C4-2B (cell line): Measurements from ENCODE around the gene TLX2.

ENCODE experiments used
- ZFX ChIP-seq: fragments of 450-650 bp; IDR thresholded peaks from 2 replicates; pipeline ENCODE4 v1.6.1; 2017
- TF ChIP-seq, protein P1 (sequence below): fragments of 450-650 bp; conservative IDR thresholded peaks from 2 replicates; pipeline ENCODE4 v1.5.1; 2017; ENCODE audit warnings: mild to moderate bottlenecking

DNA sequence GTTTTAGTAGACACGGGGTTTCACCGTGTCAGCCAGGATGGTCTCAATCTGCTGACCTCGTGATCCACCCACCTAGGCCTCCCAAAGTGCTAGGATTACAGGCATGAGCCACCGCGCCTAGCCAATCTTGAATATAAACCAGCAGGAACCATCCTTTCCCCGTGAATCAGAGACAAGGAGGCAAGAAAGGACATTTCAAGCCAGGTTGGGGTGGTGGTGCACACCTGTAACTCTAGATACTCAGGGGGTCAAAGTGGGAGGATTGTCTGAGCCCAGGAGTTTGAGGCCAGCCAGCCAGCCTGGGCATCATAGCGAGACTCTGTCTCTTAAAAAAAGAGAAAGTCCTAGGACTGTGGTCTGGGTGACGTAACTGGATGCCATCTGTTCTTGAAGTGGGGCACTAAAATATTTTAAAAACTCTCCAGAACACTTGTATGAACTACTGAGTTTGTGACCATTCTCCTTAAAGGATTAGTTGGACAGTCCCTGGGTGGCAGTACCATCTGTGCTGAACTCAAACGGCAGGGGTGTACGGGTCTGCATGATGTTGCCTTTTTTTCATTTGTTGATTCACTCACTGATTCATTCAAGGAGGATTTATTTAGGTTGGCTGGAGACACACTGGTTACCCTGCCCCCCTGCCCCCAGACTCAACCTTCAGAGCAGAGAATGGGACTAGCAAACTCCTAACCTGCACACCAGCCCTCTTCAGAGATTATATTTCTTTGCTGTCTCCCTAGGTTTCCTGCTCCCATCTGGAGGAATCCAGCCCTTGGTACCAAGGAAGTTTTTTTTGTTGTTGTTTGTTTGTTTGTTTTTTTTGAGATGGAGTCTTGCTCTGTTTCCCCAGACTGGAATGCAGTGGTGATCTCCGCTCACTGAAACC, 2.9 kb upstream of the TLX2 start:
- TF ChIP-seq, protein P1, sequence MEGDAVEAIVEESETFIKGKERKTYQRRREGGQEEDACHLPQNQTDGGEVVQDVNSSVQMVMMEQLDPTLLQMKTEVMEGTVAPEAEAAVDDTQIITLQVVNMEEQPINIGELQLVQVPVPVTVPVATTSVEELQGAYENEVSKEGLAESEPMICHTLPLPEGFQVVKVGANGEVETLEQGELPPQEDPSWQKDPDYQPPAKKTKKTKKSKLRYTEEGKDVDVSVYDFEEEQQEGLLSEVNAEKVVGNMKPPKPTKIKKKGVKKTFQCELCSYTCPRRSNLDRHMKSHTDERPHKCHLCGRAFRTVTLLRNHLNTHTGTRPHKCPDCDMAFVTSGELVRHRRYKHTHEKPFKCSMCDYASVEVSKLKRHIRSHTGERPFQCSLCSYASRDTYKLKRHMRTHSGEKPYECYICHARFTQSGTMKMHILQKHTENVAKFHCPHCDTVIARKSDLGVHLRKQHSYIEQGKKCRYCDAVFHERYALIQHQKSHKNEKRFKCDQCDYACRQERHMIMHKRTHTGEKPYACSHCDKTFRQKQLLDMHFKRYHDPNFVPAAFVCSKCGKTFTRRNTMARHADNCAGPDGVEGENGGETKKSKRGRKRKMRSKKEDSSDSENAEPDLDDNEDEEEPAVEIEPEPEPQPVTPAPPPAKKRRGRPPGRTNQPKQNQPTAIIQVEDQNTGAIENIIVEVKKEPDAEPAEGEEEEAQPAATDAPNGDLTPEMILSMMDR = no peak
- TF ChIP-seq ZFX = no peak
